Loucy (cell line): ENCODE data around the gene CECR2.

Experiments used
- H2AFZ ChIP-seq: fragments of 200-600 bp; sonication (generic); 2 replicates; pipeline ENCODE4 v1.6.0; 2016; ENCODE audit warnings: antibody characterized with exemption, mild to moderate bottlenecking, low read length, moderate library complexity
- H3F3A ChIP-seq: fragments of 200-600 bp; 2 replicates; pipeline ENCODE4 v1.6.0; 2016; ENCODE audit warnings: antibody characterized with exemption, low read depth, mild to moderate bottlenecking
- H3K27me3 ChIP-seq: fragments of 200-600 bp; sonication (generic); 2 replicates; pipeline ENCODE4 v1.6.1; 2014; ENCODE audit warnings: low read length, mild to moderate bottlenecking; ENCODE audit not compliant: insufficient read depth, poor library complexity, severe bottlenecking
- H3K36me3 ChIP-seq: fragments of 200-600 bp; sonication (generic); 2 replicates; pipeline ENCODE4 v1.6.1; 2016; ENCODE audit warnings: low read length; ENCODE audit not compliant: insufficient read depth
- H3K4me1 ChIP-seq: fragments of 200-600 bp; sonication (generic); 2 replicates; pipeline ENCODE4 v1.5.1; 2014; ENCODE audit warnings: low read length, mild to moderate bottlenecking; ENCODE audit not compliant: insufficient read depth, poor library complexity, severe bottlenecking
- H3K4me2 ChIP-seq: fragments of 200-600 bp; sonication (generic); 2 replicates; pipeline ENCODE4 v1.6.0; 2014; ENCODE audit warnings: antibody characterized with exemption, low read length, low read depth, mild to moderate bottlenecking; ENCODE audit not compliant: poor library complexity, severe bottlenecking
- H3K4me3 ChIP-seq: fragments of 200-600 bp; sonication (generic); 2 replicates; pipeline ENCODE4 v1.5.1; 2014; ENCODE audit warnings: low read length, mild to moderate bottlenecking, mixed read lengths; ENCODE audit not compliant: poor library complexity, severe bottlenecking
- H3K79me2 ChIP-seq: fragments of 200-600 bp; sonication (generic); 2 replicates; pipeline ENCODE4 v1.6.1; 2014; ENCODE audit warnings: low read length; ENCODE audit not compliant: insufficient read depth
- H3K9ac ChIP-seq: fragments of 200-600 bp; sonication (generic); 2 replicates; pipeline ENCODE4 v1.6.0; 2014; ENCODE audit warnings: mild to moderate bottlenecking, low read depth, low read length, moderate library complexity; ENCODE audit not compliant: poor library complexity, severe bottlenecking
- H3K9me2 ChIP-seq: fragments of 200-600 bp; sonication (generic); replicated peaks from 2 replicates; pipeline ENCODE4 v1.6.1; 2016; ENCODE audit warnings: low read depth, low read length, mixed read lengths
- H3K9me3 ChIP-seq: fragments of 200-600 bp; sonication (generic); 2 replicates; pipeline ENCODE4 v1.6.1; 2014; ENCODE audit warnings: mild to moderate bottlenecking, antibody characterized with exemption, low read length, low read depth; ENCODE audit not compliant: insufficient read depth
- H4K20me1 ChIP-seq: fragments of 200-600 bp; sonication (generic); 2 replicates; pipeline ENCODE4 v1.6.0; 2014; ENCODE audit warnings: antibody characterized with exemption, low read length, mild to moderate bottlenecking; ENCODE audit not compliant: insufficient read depth, poor library complexity, severe bottlenecking
- CTCF ChIP-seq: fragments of 200-600 bp; sonication (generic); conservative IDR thresholded peaks from 2 replicates; pipeline ENCODE4 v1.5.1; 2014; ENCODE audit warnings: mild to moderate bottlenecking, antibody characterized with exemption, low read length
- EZH2phosphoT487 ChIP-seq: fragments of 200-600 bp; IDR thresholded peaks from 2 replicates; pipeline ENCODE4 v1.6.1; 2018; ENCODE audit warnings: antibody characterized with exemption, mild to moderate bottlenecking, moderate library complexity, borderline replicate concordance

The CECR2 gene

GRCh38 chr22:17331690-17332089 is 37.6 kb upstream of the CECR2 start:
- TF ChIP-seq CTCF (no peak), EZH2phosphoT487 (no peak)
- Histone ChIP-seq H3K4me1 (peaks cover 3% of the 10 kb centered on the region), H3K9me2 (no peaks in the 10 kb centered on the region), H3F3A (no peaks in the 10 kb centered on the region), H3K9me3 (no peaks in the 10 kb centered on the region), H3K79me2 (no peaks in the 10 kb centered on the region), H3K9ac (no peak overlapping the region), H2AFZ (no peak overlapping the region), H3K4me2 (no peak overlapping the region), H4K20me1 (no peaks in the 10 kb centered on the region), H3K4me3 (no peak overlapping the region), H3K27me3 (no peaks in the 10 kb centered on the region), H3K36me3 (no peaks in the 10 kb centered on the region)

DNA sequence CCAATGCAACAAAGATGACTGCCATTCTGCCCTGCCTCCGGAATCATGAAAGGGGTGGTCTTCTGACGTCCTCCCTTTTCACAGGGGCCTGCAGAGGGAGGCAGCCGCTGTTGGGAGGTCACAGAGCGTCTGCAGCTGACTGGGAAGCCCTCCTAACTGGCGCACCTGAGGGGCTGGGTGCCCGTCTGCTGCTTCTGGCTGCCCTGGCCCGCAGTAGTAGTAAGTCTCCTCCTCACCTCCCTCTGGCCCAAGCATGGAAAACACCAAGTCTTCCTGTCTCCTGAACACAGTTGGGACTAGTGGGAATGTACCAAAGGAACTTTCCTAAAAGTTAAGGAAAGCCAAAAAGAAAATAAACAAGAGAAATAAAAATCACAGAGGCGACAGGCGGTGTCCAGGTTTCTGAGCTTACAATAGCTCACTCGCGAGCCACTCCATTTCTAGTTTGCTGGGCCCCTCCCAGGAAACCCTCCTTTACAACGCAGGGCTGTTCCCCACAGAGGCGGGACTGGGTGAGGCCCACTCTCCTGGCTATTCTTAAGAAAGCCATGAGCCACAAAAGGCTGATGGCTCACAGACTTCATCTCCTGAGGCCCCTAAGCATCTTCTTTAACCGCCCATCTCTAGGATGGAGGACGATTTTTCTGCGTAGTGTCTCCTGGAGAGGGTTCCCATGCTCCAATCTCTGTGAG is 37.0 kb upstream of the CECR2 start:
- no peaks in the 10 kb centered on the region for H3F3A ChIP-seq
- H3K9me2 ChIP-seq, result no peaks in the 10 kb centered on the region
- peak overlapping the region; percentile 64; the same call in 1 of the 2 replicates for H2AFZ ChIP-seq
- no peaks in the 10 kb centered on the region for H3K79me2 ChIP-seq
- H3K4me3 ChIP-seq, result no peak overlapping the region
- no peaks in the 10 kb centered on the region for H4K20me1 ChIP-seq
- no peak overlapping the region for H3K4me2 ChIP-seq
- no peaks in the 10 kb centered on the region for H3K9me3 ChIP-seq
- H3K36me3 ChIP-seq, result no peaks in the 10 kb centered on the region
- H3K9ac ChIP-seq, result no peak overlapping the region
- TF ChIP-seq CTCF, result no peak
- TF ChIP-seq EZH2phosphoT487, result no peak
- peaks cover 3% of the 10 kb centered on the region for H3K4me1 ChIP-seq
- H3K27me3 ChIP-seq, result no peaks in the 10 kb centered on the region

GRCh38 chr22:17334059-17334458 is 35.2 kb upstream of the CECR2 start:
- Histone ChIP-seq H3K9me3 (no peaks in the 10 kb centered on the region), H3K9ac (no peak overlapping the region), H3K27me3 (no peaks in the 10 kb centered on the region), H2AFZ (no peak overlapping the region), H3K4me3 (no peak overlapping the region), H3K36me3 (no peaks in the 10 kb centered on the region), H3K9me2 (no peaks in the 10 kb centered on the region), H4K20me1 (no peaks in the 10 kb centered on the region), H3K4me1 (peaks cover 3% of the 10 kb centered on the region), H3F3A (no peaks in the 10 kb centered on the region), H3K79me2 (no peaks in the 10 kb centered on the region), H3K4me2 (no peak overlapping the region)
- TF ChIP-seq CTCF (no peak), EZH2phosphoT487 (no peak)
